Measurements from ENCODE around the gene SMIM31.

GRCh38 chr4:164799410-164799809, 45.5 kb downstream of the SMIM31 start:
- TF ChIP-seq CTCF (IDR thresholded peaks at IDR 0.05), result no peak
- TF ChIP-seq POLR2A (IDR thresholded peaks at IDR 0.05), result no peak
